ENCODE results near the gene ASAP2.

Gene ASAP2

DNA sequence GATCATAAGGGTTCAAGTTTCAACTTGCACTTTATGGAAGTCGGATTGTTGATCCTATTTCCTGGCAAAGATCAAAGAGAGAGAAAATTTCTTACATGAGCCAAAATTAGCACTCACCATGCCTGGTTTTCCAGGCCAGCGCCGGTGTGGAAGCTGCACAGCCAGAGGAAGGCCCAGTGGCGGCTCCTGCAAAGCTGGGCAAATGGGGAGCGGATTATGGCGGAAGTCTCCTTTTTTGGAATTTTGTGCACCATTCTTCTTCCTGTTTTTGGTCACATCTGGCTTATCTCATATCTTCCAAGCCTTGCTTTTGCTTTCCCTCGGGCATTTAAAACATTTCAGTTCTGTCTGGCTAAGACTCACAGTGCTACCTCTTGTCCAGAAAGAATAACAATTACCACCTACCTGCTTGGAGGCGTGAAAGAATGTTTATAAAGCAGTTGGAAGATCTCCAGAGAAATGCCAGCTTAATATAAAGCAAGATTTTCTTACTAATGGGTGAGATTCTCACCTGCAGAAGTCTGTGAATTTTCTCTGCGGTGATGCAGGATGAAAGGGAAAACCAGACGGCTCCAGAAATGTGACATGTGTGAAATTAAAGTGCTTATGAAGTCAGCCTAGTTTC lies 94.3 kb downstream of the ASAP2 start:
- DNase-seq = no peak

GRCh38 chr2:9302755-9303154 lies 96.1 kb downstream of the ASAP2 start:
- no peak for DNase-seq

DNA sequence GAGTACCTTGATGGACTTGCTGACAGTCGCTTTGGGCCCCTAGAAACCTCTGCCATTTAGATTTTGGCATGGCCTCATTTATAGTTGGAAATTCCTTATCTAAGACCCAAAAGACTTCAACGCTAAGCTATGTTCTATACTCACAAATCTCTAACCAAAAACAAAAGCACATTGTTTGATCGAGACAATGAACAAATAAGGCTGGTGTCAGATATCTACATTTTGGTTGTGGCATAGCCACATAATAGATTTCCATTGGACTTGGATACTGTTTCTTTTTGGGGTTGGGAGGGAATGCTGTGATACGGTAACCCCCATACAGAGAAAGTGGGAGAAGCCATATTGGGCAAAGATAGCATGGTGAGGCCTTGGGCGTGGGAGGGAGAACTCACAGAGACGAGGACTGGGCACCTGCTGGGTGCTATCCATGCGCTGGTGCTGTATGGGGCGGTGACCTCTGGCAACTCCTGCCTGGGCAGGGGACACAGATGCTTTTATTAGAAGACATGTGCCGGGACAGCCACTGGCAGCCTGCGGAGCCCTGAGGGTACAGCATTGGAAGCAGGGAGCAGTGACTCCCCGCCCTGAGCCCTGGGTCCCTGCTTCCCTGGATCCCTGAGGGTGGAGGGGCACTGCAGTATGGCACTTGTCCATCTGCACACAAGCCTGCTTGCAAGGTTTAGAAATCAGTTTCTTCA lies 97.1 kb downstream of the ASAP2 start:
- no peak for DNase-seq

GRCh38 chr2:9306911-9307310 lies 100.3 kb downstream of the ASAP2 start:
- DNase-seq = no peak

DNA sequence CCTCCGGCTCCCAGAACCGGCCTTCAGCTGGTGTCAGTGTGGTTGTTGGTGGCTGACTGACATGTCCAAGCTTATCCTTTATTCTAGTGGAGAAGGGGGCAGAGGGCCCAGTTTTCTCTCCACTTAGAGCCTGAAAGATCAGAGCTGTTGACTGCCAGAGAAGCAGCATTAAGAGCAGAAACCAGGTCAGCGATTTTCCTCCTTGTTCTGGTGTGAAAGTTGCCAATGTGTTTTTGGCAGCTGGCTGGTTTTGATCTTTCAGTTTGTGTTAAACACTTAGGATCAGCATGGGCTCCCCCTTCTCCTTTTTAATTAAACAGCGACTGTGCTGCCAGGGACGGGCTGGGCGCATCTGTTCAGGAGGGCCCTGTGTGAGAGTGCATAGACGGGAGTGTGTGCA lies 100.9 kb downstream of the ASAP2 start:
- no peak for DNase-seq

- DNase-seq = no peak
Observed at GRCh38 chr2:9308186-9308955, 101.8 kb downstream of the ASAP2 start.

- DNase-seq = no peak
Observed at GRCh38 chr2:9309147-9309546, 102.5 kb downstream of the ASAP2 start.

DNA sequence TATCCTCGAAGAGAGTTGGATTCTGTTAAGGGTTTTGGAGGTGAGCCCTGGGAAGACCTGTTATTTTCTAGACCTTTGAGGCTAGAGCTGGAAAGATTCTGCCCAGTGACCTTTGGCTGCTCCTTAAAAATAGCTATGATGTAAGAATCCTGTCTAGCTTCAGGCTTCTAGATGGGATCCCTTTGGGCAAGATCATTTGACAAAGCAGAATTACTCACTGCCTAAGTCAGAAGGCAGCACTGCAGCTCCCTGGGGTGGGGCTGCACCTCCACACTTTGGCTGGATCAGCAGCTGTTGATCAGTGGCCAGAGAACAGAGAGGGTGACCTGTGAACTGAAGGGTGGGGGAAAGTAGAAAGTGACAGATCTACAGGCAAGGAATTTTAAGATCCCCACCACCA lies 103.8 kb downstream of the ASAP2 start:
- no peak for DNase-seq

- DNase-seq = no peak
Observed at GRCh38 chr2:9310798-9311197, 104.2 kb downstream of the ASAP2 start.

DNA sequence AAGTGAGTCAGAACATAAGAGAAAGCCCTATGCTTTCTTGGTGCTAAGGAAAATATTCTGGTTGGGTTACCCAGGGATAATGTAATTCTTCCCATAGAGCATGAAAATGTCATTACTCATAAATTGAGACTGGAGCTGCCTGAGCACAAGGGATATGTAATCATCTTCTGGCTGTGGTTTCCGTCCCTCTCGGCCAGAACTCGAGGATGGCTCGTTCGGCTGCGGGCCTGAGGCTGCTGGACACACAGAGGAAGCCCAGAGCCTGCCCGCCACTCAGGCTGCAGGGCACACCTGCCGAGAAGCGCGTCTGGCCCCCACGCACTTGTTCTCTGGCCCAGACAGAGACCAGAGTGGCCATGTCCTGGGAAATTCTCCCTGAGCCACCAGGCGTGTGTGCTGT lies 104.9 kb downstream of the ASAP2 start:
- no peak for DNase-seq

DNA sequence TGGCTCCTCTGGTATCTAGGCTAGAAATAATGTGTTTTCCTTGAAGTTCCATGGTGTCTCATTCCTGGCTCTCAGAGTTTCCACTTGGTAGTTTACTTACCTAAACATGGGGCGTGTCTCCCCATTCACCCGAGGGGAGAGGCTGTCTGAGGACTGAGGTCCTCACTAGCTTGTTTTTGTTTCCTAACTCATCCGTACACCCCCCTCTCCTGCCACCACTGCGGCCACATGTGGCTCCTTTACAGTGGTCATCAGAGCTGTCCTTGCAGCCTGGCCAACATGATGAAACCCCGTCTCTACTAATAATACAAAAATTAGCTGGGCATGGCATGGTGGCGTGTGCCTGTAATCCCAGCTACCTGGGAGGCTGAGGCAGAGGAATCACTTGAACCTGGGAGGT lies 106.0 kb downstream of the ASAP2 start:
- DNase-seq = no peak

DNA sequence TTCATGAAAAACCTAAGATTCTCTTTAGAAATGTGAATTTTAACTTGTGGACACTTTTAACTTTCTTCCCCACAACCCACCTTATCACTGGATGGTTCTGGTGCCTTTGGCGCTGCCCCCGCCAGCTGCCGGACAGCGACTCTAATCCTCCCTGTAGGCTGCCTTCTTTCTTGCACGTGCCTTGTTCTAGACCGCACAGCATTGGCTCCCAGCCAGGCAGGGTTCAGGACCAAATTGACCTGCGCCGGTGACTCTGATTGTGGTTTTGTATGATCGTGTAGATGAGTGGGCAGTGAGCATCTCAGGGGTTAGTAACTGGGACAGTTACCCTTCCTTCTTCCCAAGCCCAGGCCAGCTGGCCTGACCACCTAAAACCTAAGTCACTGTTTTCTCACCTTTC lies 106.8 kb downstream of the ASAP2 start:
- DNase-seq = no peak

GRCh38 chr2:9315280-9315847 lies 108.8 kb downstream of the ASAP2 start:
- DNase-seq = no peak

GRCh38 chr2:9317559-9317958 lies 110.9 kb downstream of the ASAP2 start:
- DNase-seq = no peak

- DNase-seq = peak; percentile 6
Observed at GRCh38 chr2:9318461-9319337, 112.1 kb downstream of the ASAP2 start.

DNA sequence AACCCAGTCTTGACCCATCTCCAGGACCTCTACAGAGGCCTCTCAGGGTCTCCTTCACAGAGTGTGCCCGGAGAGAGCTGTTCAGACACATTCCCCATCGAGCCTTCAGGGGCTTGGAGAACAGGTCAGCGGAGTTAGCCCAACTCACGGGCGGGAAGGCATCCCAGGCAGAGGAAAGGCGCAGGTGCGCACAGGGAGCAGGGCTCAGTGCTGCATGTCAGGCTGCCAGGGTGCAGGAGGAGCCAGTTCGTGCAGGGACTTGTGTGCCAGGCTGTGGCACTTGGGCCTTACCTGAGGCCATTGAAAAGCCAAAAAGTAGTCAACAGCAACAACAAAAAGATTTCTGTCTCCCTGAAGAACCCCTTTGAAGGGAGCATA lies 112.7 kb downstream of the ASAP2 start:
- DNase-seq = no peak

DNA sequence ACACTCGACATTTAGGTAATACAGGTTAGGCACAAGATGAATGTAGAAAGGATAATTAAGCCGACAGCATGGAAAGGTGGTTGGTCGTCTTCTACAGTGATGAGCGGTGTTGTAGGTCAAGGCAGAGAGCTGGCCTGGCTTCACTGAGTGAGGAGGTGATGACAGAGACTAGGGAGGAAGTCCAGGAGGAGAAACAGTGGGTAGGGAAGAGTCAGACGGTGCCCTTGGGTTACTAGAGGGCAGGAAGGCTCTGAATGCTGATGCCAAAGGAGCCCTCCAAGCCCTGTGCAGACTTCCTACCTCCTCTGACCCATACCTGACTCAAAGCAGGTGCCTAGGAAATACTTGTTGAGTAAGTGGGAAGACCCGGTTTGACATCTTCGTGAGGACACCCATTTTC lies 116.0 kb downstream of the ASAP2 start:
- no peak for DNase-seq

DNA sequence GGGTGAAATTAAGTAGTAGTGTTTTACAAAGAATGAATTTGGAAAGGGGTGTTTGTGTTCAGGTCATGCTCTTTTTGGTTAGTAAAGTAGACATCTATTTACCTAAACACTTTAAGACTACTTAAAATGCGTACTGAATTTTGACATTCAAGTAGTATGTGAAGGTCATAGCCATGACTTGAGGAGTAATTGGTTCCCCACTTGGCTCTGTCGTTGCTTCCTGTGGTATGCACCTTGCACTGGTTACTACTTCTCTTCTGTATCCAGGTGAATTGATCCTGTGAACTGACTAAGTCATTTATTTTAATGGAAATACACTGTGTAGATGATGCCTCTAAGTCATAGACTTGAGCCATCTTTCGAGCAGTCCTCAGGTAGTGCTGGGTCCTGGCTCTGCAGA lies 118.8 kb downstream of the ASAP2 start:
- DNase-seq = no peak

- DNase-seq = no peak
Observed at GRCh38 chr2:9326975-9327374, 120.4 kb downstream of the ASAP2 start.

- no peak for DNase-seq
Observed at GRCh38 chr2:9327873-9328352, 121.3 kb downstream of the ASAP2 start.

DNA sequence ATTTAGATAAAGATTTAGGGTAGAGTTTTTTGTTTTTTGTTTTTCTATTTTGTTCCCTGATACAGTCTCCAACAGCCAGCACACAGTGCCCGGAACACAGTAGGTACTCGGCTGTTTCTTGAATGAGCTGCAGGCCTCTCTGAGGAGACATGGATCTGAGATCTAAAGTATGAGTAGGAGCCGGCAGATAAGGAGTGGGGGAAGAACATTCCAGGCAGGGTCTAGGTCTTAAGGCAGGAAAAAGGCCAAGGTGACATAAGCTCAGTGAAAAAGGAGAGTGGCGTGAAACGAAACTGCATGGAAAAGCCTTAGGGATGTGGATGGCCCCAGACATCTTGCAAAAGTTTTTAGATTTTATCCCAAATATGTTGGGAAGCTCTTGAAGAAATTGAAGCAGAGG lies 122.3 kb downstream of the ASAP2 start:
- DNase-seq = no peak

- DNase-seq = no peak
Observed at GRCh38 chr2:9329497-9329896, 122.9 kb downstream of the ASAP2 start.

Data from NCI-H1105 treated with DMSO at 0.1 percent for 48 hours (cell line).